HG03066 (cell line): ENCODE results near the gene TMEM26.

Experiments used
- ATAC-seq: cut with Tn5 transposase; IDR thresholded peaks from one replicate; pipeline ENCODE4 v1.9.1; 2021; ENCODE audit warnings: low read depth; ENCODE audit not compliant: unreplicated experiment

The TMEM26 gene

GRCh38 chr10:61463035-61463909, 10.1 kb upstream of the TMEM26 start:
- ATAC-seq, result no peak

GRCh38 chr10:61460835-61461234, 7.7 kb upstream of the TMEM26 start:
- no peak for ATAC-seq

- ATAC-seq, result no peak
These were observed 4.8 kb upstream of the TMEM26 start for GRCh38 chr10:61458031-61458430.

- no peak for ATAC-seq
These were observed 3.1 kb upstream of the TMEM26 start for GRCh38 chr10:61456095-61456789.

- no peak for ATAC-seq
These were observed 2.5 kb upstream of the TMEM26 start for GRCh38 chr10:61455656-61456055.

- no peak for ATAC-seq
These were observed 1.4 kb upstream of the TMEM26 start for GRCh38 chr10:61454541-61454940.

GRCh38 chr10:61452151-61452651, 980 bp downstream of the TMEM26 start:
- ATAC-seq, result no peak

GRCh38 chr10:61451357-61451756, 1.8 kb downstream of the TMEM26 start:
- ATAC-seq, result no peak

GRCh38 chr10:61448841-61449600, 4.2 kb downstream of the TMEM26 start:
- no peak for ATAC-seq

GRCh38 chr10:61448091-61448490, 5.1 kb downstream of the TMEM26 start:
- no peak for ATAC-seq

GRCh38 chr10:61439058-61439609, 14.0 kb downstream of the TMEM26 start:
- no peak for ATAC-seq

- no peak for ATAC-seq
These were observed 14.8 kb downstream of the TMEM26 start for GRCh38 chr10:61438141-61438988.

GRCh38 chr10:61423178-61423577, 30.0 kb downstream of the TMEM26 start:
- no peak for ATAC-seq

- no peak for ATAC-seq
These were observed 35.5 kb downstream of the TMEM26 start for GRCh38 chr10:61417661-61418060.

GRCh38 chr10:61415824-61416223, 37.4 kb downstream of the TMEM26 start:
- no peak for ATAC-seq

GRCh38 chr10:61411706-61412105, 41.5 kb downstream of the TMEM26 start:
- no peak for ATAC-seq

- no peak for ATAC-seq
These were observed 42.7 kb downstream of the TMEM26 start for GRCh38 chr10:61410353-61411070.

GRCh38 chr10:61409157-61409556, 44.0 kb downstream of the TMEM26 start:
- ATAC-seq, result no peak

GRCh38 chr10:61408105-61408504, 45.1 kb downstream of the TMEM26 start:
- no peak for ATAC-seq
